ENCODE results near the gene TULP4. TPM values are rescaled to one million over a fixed set of nuclear protein-coding genes. Genes with fewer than 3 reads are reported as not detected.

Gene TULP4
- total RNA-seq, 1 donor from 2014 or later: 1,454 TPM

- DNase-seq: no peak
These were observed 107.2 kb downstream of the TULP4 start for GRCh38 chr6:158419339-158419909.

- no peak for DNase-seq
These were observed 109.1 kb downstream of the TULP4 start for GRCh38 chr6:158421381-158421780.

- no peak for DNase-seq
These were observed 110.5 kb downstream of the TULP4 start for GRCh38 chr6:158422629-158423238.

DNA sequence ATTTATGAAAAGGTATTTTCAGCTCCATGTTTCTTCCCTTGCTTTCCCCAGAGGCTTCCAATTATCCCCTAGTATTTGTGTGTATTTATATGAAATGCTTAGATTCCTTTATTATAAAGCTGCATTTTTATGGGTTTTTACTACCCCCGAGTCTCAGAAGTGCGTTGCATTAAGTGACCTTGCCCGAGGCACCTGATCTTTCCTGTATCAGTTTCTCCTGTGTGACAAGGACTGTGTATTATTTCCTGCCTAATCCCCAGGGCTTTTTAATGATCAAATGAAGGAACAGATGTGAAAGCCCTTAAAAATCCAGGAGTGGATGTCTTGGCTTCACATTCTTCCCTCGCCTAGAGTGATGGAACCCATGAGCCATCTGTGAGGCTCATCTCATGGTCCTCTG, 118.8 kb downstream of the TULP4 start:
- no peak for DNase-seq

DNA sequence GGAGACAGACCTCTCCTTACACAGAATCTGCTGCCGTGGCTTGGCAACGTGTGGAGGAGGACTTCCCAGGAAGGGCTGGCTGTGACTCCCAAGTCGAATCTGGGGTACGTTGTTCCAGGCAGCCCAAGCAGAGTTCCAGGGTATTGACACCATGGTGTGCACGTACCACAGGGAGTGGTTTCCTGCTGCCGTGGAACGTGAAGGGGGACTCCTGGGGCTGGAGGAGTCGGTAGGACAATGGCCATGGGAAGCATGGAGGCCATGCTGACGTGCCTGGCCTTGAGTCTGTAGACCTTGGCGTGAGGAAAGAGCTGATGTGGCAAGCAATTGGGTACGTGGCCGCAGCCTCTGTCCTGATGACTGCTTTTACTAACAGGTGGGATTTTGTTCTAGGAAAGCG, 119.3 kb downstream of the TULP4 start:
- DNase-seq: no peak

DNA sequence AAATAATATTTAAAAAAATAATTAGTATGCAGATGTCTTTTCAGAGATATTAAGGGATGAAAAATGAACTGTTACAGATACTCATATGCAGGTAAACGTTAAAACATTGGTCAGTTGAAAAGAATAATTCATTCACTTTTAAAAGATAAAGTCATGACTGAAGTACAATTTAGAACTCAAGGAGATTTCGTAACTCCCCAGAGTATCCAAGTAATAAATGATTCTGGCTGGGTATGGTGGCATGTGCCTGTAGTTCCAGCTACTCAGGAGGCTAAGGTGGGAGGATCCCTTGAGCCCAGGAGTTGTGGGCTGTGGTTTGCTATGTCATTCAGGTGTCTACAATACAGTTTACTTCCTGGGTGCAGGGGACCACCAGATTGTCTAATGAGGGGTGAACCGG, 125.3 kb downstream of the TULP4 start:
- no peak for DNase-seq

DNA sequence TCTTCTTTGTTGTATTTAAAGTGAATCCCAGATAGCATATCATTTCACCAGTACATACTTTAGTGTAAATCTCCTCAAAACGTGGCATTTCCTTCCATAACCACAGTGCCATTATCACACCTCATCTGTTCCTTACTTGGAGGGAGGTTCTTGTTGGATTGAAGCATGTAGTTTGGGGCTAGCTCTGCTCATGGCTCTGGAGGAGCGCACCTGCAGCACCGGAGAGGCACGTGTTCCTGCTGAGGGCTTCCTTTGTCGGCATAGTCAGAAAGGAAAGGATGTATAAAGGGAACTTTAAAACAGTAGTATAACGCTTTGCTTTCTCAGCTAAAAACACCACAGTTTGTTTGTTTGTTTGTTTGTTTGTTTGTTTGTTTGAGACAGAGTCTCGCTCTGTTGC, 126.0 kb downstream of the TULP4 start:
- no peak for DNase-seq

DNA sequence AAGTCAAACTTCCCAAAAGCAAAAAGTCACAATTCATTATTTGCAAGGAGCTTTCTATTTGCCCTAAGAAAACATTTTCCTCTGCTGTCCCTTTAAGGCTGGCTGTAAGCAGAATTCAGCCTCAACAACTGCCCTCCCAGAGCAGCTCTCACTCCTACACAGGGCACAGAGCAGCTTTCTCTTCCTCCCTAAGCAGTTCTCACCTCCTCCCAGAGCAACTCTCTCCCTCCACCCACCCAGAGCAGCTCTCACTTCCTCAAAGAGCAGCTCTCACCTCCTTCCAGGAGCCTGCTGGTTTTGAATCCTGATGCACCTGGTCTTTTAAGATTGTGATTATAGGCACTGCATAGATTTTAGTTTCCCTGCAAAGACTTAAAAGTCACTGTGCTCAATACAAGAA, 127.0 kb downstream of the TULP4 start:
- no peak for DNase-seq

DNA sequence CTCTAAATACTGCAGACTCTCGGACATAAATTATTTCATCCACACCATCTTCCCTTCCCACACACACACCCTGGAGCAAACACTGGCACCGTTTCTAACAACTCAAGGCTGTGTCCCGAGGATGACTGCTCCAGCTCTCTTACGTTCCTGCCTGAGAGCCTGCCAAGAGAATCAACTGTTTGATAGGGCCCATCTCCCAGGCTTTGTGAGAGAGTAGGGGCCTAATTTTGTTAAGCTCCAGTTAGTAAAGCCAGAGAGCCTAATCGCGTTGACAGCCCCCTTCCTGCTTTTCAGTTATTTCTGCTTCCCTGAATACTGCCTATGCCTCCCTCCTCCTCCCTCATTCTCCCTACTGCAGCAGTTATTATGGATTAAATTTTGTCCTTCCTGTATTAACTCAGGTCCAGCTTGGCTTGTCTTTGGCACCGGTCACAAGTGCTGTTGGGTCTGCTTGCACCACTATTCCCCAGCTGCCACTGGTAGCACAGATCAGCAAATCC, 129.5 kb downstream of the TULP4 start:
- peak; percentile 9 for DNase-seq

GRCh38 chr6:158442306-158442705, 130.0 kb downstream of the TULP4 start:
- DNase-seq: no peak

DNA sequence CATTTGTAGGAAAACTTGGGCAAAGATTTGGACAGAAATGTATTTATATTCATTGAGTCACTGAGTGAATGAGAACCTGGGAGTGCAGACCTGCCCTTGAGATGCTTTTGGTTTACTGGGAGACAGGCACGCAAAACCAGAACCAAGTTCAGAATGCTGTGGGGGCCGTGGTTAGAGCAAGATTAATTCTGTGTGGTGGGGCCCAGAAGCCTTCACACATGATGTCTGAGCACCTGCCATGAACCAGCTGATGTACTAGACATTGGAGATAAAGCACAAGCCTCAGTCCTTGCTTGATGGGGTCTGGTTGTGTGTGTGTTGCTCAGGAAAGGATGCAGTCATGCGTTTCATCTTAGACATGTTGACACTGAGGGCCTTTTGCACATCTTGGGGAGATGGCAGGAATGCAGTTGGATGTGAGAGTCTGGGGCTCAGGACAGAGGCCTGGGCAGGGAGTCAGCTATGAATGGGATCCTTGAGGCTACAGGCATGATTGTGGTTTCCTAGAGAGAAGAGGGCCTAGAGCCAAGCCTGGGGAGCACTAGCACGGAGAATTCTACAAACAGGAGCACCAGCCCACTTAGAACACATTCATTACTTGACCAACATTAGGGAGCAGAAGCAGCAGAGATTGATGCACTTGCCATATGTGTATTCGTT, 133.3 kb downstream of the TULP4 start:
- no peak for DNase-seq

- no peak for DNase-seq
These were observed 136.6 kb downstream of the TULP4 start for GRCh38 chr6:158448856-158449255.

DNA sequence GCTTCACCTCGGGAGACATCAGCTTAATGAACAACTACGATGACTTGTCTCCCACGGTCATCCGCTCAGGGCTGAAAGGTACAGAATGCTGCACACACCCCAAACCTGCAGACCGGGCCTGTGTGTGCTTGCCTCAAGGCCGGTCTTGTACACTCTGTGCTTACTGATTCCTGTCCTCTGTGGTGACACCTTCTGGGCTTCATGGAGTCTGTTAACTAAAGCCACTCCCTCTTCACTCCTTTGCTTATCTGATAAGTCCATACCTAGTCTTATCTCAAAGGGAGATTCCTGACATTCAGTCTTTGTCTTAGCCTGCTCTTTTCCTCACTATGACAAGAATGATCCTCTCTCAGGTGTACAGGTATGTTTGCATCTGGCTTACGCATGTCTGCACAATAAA, 139.9 kb downstream of the TULP4 start:
- no peak for DNase-seq

- DNase-seq: no peak
These were observed 144.9 kb downstream of the TULP4 start for GRCh38 chr6:158457131-158457530.

DNA sequence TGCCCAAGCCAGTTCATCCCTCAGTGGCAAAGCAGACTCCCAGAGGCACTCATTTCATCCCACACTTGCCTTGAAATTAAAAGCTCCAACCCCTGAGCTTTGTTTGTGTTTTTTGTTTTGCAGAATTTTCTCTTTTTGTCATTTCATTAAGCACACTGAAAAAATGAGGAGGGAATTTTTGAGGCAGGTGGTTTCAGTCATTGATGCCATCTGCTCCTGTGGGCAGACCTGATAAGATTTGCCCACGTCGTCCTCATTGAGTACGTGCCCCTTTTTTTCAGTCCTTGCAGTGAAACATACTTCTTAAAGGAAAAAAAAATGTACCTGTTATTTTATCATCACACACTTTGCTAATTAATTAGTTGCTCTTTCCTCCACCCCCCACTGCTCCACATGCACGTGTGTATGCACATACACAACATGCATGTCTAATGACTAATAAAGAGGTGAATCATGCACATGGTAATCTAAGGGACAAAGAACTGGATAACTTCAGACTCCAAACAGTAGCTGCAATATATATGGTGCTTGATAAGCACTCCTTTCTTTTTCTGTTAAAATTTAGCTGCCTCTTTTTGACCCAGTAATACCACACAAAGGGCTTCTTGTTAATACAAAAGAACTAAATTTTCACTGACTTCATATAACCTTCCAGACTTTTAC, 145.5 kb downstream of the TULP4 start:
- no peak for DNase-seq

- no peak for DNase-seq
These were observed 147.5 kb downstream of the TULP4 start for GRCh38 chr6:158459726-158460125.

DNA sequence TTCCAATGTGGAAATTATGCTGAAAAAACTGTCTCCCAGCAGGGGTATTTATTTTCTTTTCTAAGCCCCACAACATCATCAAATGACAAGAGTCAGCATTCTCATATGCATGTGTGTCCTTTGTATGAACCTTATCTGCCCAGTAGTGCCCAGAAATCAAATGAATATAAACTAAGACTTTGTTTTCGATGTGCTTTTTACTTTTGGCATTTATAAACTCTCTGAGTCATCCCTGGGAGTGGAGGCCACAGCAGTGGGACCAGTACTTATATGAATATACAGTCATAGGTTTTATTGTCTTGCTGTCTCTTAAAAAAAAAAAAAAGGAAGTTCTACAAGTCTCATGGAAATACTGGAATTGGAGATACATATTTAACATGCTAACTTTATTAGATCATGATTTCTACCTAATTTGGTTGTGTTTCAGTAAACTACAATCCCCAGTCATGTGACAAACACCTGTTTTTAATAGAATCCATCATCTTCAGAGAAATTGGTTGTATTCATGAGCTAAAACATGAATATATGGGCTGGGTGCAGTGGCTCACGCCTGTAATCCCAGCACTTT, 148.4 kb downstream of the TULP4 start:
- DNase-seq: no peak

GRCh38 chr6:158461954-158462353, 149.7 kb downstream of the TULP4 start:
- DNase-seq: no peak

DNA sequence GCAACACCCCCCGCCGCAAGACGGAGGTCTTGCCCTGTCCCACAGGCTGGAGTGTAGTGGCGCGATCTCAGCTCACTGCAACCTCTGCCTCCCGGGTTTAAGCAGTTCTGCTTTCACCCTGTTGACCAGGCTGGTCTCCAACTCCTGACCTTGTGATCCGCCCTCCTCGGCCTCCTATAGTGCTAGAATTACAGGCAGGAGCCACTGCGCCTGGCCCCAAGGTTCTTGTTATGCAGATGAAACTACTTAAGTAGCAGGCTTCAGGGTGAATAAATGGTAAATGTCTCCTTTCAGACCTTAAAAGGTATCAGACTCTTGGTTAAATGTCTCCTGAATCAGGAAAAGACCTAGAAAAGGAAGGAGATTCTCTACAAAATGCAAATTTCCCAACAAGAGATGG, 152.2 kb downstream of the TULP4 start:
- DNase-seq: no peak

GRCh38 chr6:158465257-158465656, 153.0 kb downstream of the TULP4 start:
- DNase-seq: no peak

- no peak for DNase-seq
These were observed 153.5 kb downstream of the TULP4 start for GRCh38 chr6:158465747-158466146.

- DNase-seq: no peak
These were observed 155.7 kb downstream of the TULP4 start for GRCh38 chr6:158467923-158468322.

- DNase-seq: no peak
These were observed 156.4 kb downstream of the TULP4 start for GRCh38 chr6:158468666-158469065.

Data from occipital lobe (tissue), 2 donors.